Right kidney (tissue), 1 donor: Measurements from ENCODE around the gene SH3D19.

Source experiments
- DNase-seq: peaks from one replicate; pipeline ENCODE4 v3.0.0-alpha.2; 2016

SH3D19 gene

GRCh38 chr4:151233600-151233999 is 91.8 kb downstream of the SH3D19 start:
- DNase-seq, result no peak

- DNase-seq, result no peak
These were observed 93.3 kb downstream of the SH3D19 start for GRCh38 chr4:151231915-151232595.

- DNase-seq, result no peak
These were observed 97.0 kb downstream of the SH3D19 start for GRCh38 chr4:151228189-151229119.

GRCh38 chr4:151227731-151228130 is 97.7 kb downstream of the SH3D19 start:
- DNase-seq, result no peak

GRCh38 chr4:151227172-151227571 is 98.2 kb downstream of the SH3D19 start:
- DNase-seq, result no peak

GRCh38 chr4:151226004-151226932 is 99.1 kb downstream of the SH3D19 start:
- DNase-seq, result peak; percentile 5

GRCh38 chr4:151223465-151223864 is 101.9 kb downstream of the SH3D19 start:
- no peak for DNase-seq

GRCh38 chr4:151219948-151220347 is 105.5 kb downstream of the SH3D19 start:
- DNase-seq, result no peak

- DNase-seq, result no peak
These were observed 106.3 kb downstream of the SH3D19 start for GRCh38 chr4:151219091-151219490.

- DNase-seq, result no peak
These were observed 107.1 kb downstream of the SH3D19 start for GRCh38 chr4:151218343-151218742.

GRCh38 chr4:151217326-151217725 is 108.1 kb downstream of the SH3D19 start:
- no peak for DNase-seq

GRCh38 chr4:151215295-151215694 is 110.1 kb downstream of the SH3D19 start:
- DNase-seq, result no peak

- no peak for DNase-seq
These were observed 117.5 kb downstream of the SH3D19 start for GRCh38 chr4:151207868-151208267.

GRCh38 chr4:151207186-151207585 is 118.2 kb downstream of the SH3D19 start:
- DNase-seq, result no peak

GRCh38 chr4:151206241-151207005 is 119.0 kb downstream of the SH3D19 start:
- no peak for DNase-seq

- DNase-seq, result no peak
These were observed 119.7 kb downstream of the SH3D19 start for GRCh38 chr4:151205722-151206121.

- DNase-seq, result no peak
These were observed 120.4 kb downstream of the SH3D19 start for GRCh38 chr4:151204925-151205524.

- DNase-seq, result peak; percentile 7
These were observed 122.5 kb downstream of the SH3D19 start for GRCh38 chr4:151202851-151203455.

- no peak for DNase-seq
These were observed 123.0 kb downstream of the SH3D19 start for GRCh38 chr4:151202381-151202780.

GRCh38 chr4:151199319-151200190 is 125.8 kb downstream of the SH3D19 start:
- DNase-seq, result no peak
